H1 (cell line): Measurements from ENCODE around the gene PHF13. TPM values are rescaled to one million over a fixed set of nuclear protein-coding genes. Genes with fewer than 3 reads are reported as not detected.

ENCODE experiments used
- CTCF ChIA-PET: fragments of 300-600 bp; sonication (Branson Sonifier 250); formaldehyde crosslinking; loops from one replicate; lab custom pipeline; 2021; ENCODE audit not compliant: partially characterized antibody; lab: Charles Lee
- POLR2A ChIA-PET: fragments of 300-600 bp; sonication (Branson Sonifier 250); formaldehyde crosslinking; loops from one replicate; lab custom pipeline; 2021; ENCODE audit warnings: inconsistent platforms; ENCODE audit not compliant: partially characterized antibody; lab: Charles Lee
- DNase-seq, 2 experiments: peaks; one replicate each; pipeline versions ENCODE4 v3.0.0 to v3.0.0-alpha.2; 2010 to 2022; ENCODE audit warnings: low spot score in 2 of 2, low read depth in 1 of 2, mixed read lengths in 1 of 2
- FAIRE-seq: peaks from 2 replicates; lab custom pipeline; 2011; peaks lifted over from hg19 to GRCh38; lab: Jason Lieb, UNC
- H2AFZ ChIP-seq: 2 replicates; pipeline ENCODE4 v1.8.1; 2012; ENCODE audit warnings: low read length, inconsistent platforms
- H2AK5ac ChIP-seq: 2 replicates; pipeline ENCODE4 v1.6.1; 2013; ENCODE audit warnings: low read depth, low read length
- H2BK120ac ChIP-seq: replicated peaks from 2 replicates; pipeline ENCODE3; 2013; ENCODE audit warnings: low read depth, low read length, inconsistent platforms
- H2BK12ac ChIP-seq: 2 replicates; pipeline ENCODE4 v1.6.1; 2013; ENCODE audit warnings: low read depth, low read length
- H2BK15ac ChIP-seq: 2 replicates; pipeline ENCODE4 v1.6.1; 2013; ENCODE audit warnings: low read length
- H2BK20ac ChIP-seq: 2 replicates; pipeline ENCODE4 v1.6.1; 2013; ENCODE audit warnings: low read length
- H2BK5ac ChIP-seq: 2 replicates; pipeline ENCODE4 v1.6.1; 2013; ENCODE audit warnings: low read depth, low read length
- H3K14ac ChIP-seq: 2 replicates; pipeline ENCODE4 v1.6.1; 2013; ENCODE audit warnings: inconsistent platforms; ENCODE audit not compliant: insufficient read length
- H3K18ac ChIP-seq: 2 replicates; pipeline ENCODE4 v1.6.1; 2013; ENCODE audit warnings: low read length; ENCODE audit errors: extremely low read depth
- H3K23ac ChIP-seq: 2 replicates; pipeline ENCODE4 v1.6.1; 2013; ENCODE audit warnings: inconsistent platforms; ENCODE audit not compliant: insufficient read length
- H3K23me2 ChIP-seq: 2 replicates; pipeline ENCODE4 v1.6.1; 2013; ENCODE audit warnings: low read depth, low read length
- H3K27ac ChIP-seq: 2 replicates; pipeline ENCODE4 v1.6.1; 2011; ENCODE audit warnings: low read depth, low read length, inconsistent platforms
- H3K27me3 ChIP-seq, 4 experiments: replicated peaks in 1 of 4; 1 replicate in 1 of 4; 2 replicates in 3 of 4; pipeline versions ENCODE4 v1.6.1 to v1.8.1; 2011 to 2013; ENCODE audit warnings: low read length in 3 of 4, mild to moderate bottlenecking in 3 of 4, inconsistent platforms in 2 of 4, mixed read lengths in 2 of 4, moderate library complexity in 1 of 4; ENCODE audit not compliant: control insufficient read depth in 3 of 4, insufficient read depth in 3 of 4; ENCODE audit errors: extremely low read depth in 1 of 4
- H3K36me3 ChIP-seq, 4 experiments: 2 replicates each; pipeline versions ENCODE4 v1.6.1 to v1.8.1; 2011 to 2013; ENCODE audit warnings: mild to moderate bottlenecking in 4 of 4, low read length in 3 of 4, moderate library complexity in 2 of 4, control low read depth in 1 of 4, inconsistent platforms in 1 of 4; ENCODE audit not compliant: insufficient read depth in 4 of 4, control insufficient read depth in 2 of 4
- H3K4ac ChIP-seq: replicated peaks from 2 replicates; pipeline ENCODE3; 2013; ENCODE audit warnings: low read length, low read depth, mixed read lengths, inconsistent platforms; ENCODE audit not compliant: insufficient read length
- H3K4me1 ChIP-seq, 4 experiments: replicated peaks in 1 of 4; 1 replicate in 1 of 4; 2 replicates in 3 of 4; pipeline versions ENCODE4 v1.6.1 to v1.8.1; 2011 to 2013; ENCODE audit warnings: low read length in 3 of 4, inconsistent platforms in 2 of 4, mixed read lengths in 1 of 4; ENCODE audit not compliant: insufficient read depth in 4 of 4, control insufficient read depth in 3 of 4
- H3K4me2 ChIP-seq, 2 experiments: 2 replicates each; pipeline versions ENCODE4 v1.6.1 to v1.8.1; 2011 to 2013; ENCODE audit warnings: low read depth in 2 of 2, low read length in 2 of 2, control low read depth in 1 of 2, inconsistent platforms in 1 of 2, mild to moderate bottlenecking in 1 of 2; ENCODE audit not compliant: insufficient read depth in 1 of 2
- H3K4me3 ChIP-seq, 4 experiments: fragments of 200-600, 300-600 bp in 1 of 4; sonication (generic), shearing (Covaris generic), sonication (Bioruptor Twin) in 1 of 4; 2 replicates each; pipeline versions ENCODE4 v1.5.1 to v1.8.1; 2011 to 2016; ENCODE audit warnings: low read length in 4 of 4, low read depth in 3 of 4, control low read depth in 2 of 4, inconsistent platforms in 2 of 4, mild to moderate bottlenecking in 2 of 4, mixed read lengths in 1 of 4, moderate library complexity in 1 of 4; ENCODE audit not compliant: insufficient read depth in 2 of 4; ENCODE audit errors: extremely low read depth in 1 of 4
- H3K56ac ChIP-seq: replicated peaks from 2 replicates; pipeline ENCODE3; 2013; ENCODE audit warnings: low read depth, mild to moderate bottlenecking, mixed read lengths, low read length, inconsistent platforms; ENCODE audit not compliant: insufficient read length
- H3K79me1 ChIP-seq: 2 replicates; pipeline ENCODE4 v1.6.1; 2013; ENCODE audit warnings: low read depth, low read length, control low read depth
- H3K79me2 ChIP-seq, 2 experiments: 2 replicates each; pipeline versions ENCODE4 v1.6.1 to v1.8.1; 2012 to 2013; ENCODE audit warnings: low read length in 2 of 2, mild to moderate bottlenecking in 2 of 2, inconsistent platforms in 1 of 2; ENCODE audit not compliant: insufficient read depth in 2 of 2, control insufficient read depth in 1 of 2
- H3K9ac ChIP-seq, 4 experiments: replicated peaks in 1 of 4; 1 replicate in 1 of 4; 2 replicates in 3 of 4; pipeline versions ENCODE4 v1.6.1 to v1.8.1; 2011 to 2013; ENCODE audit warnings: low read depth in 3 of 4, low read length in 3 of 4, control low read depth in 2 of 4, mild to moderate bottlenecking in 2 of 4, moderate library complexity in 2 of 4, inconsistent platforms in 1 of 4; ENCODE audit errors: extremely low read depth in 1 of 4
- H3K9me3 ChIP-seq, 2 experiments: 2 replicates each; pipeline versions ENCODE4 v1.6.1 to v1.8.1; 2012 to 2013; ENCODE audit warnings: mild to moderate bottlenecking in 2 of 2, moderate library complexity in 2 of 2, control low read depth in 1 of 2, inconsistent platforms in 1 of 2, low read depth in 1 of 2, low read length in 1 of 2, mixed read lengths in 1 of 2; ENCODE audit not compliant: insufficient read depth in 2 of 2
- H4K20me1 ChIP-seq, 2 experiments: replicated peaks in 1 of 2; 2 replicates each; pipeline versions ENCODE3 to v1.8.1; 2011 to 2013; ENCODE audit warnings: inconsistent platforms in 2 of 2, low read length in 2 of 2, mild to moderate bottlenecking in 1 of 2; ENCODE audit not compliant: insufficient read depth in 2 of 2, control insufficient read depth in 1 of 2
- H4K5ac ChIP-seq: 2 replicates; pipeline ENCODE4 v1.6.1; 2013; ENCODE audit warnings: low read length, low read depth, mixed read lengths, inconsistent platforms; ENCODE audit not compliant: insufficient read length
- H4K8ac ChIP-seq: 2 replicates; pipeline ENCODE4 v1.8.0; 2013; ENCODE audit warnings: mild to moderate bottlenecking, moderate library complexity, low read length, inconsistent platforms; ENCODE audit not compliant: insufficient read depth; ENCODE audit errors: extremely low read depth
- H4K91ac ChIP-seq: replicated peaks from 2 replicates; pipeline ENCODE3; 2013; ENCODE audit warnings: low read length, mixed read lengths, inconsistent platforms; ENCODE audit not compliant: insufficient read length
- CBX8 ChIP-seq: fragments of 300-800, 300-1000 bp; sonication (generic); IDR thresholded peaks from 2 replicates; pipeline ENCODE4 v1.7.1; 2016; ENCODE audit warnings: low read depth, low read length, borderline replicate concordance
- SIN3A ChIP-seq, 2 experiments: IDR thresholded peaks in 1 of 2; conservative IDR thresholded peaks in 1 of 2; 2 replicates each; pipeline ENCODE4 v1.6.1; 2011 to 2012; ENCODE audit warnings: low read length in 2 of 2, improper control_type of control experiment in 1 of 2, low read depth in 1 of 2, mild to moderate bottlenecking in 1 of 2
- TAF7 ChIP-seq: optimal IDR thresholded peaks from 2 replicates; pipeline ENCODE3; 2011; ENCODE audit warnings: low read depth, mild to moderate bottlenecking, inconsistent platforms, low read length, moderate library complexity, borderline replicate concordance
- TCF12 ChIP-seq: IDR thresholded peaks from 2 replicates; pipeline ENCODE4 v1.6.1; 2011; ENCODE audit warnings: low read depth, mild to moderate bottlenecking, low read length
- whole genome bisulfite sequencing, 2 experiments: shearing (Covaris generic) in 1 of 2; methylation state at CpG; one replicate each; pipeline versions ENCODE4 v1.1.6 to v1.1.7; 2013 to 2015; ENCODE audit warnings: low lambda C conversion rate in 2 of 2, mixed read lengths in 2 of 2, inconsistent platforms in 1 of 2, low coverage in 1 of 2, missing lambda C conversion rate in 1 of 2; ENCODE audit not compliant: insufficient replicate concordance in 2 of 2, insufficient coverage in 1 of 2, insufficient read length in 1 of 2; ENCODE audit errors: extremely low coverage in 1 of 2, missing lambda C conversion rate in 1 of 2; 5-methylcytosine and 5-hydroxymethylcytosine counted together
- polyA plus RNA-seq, 7 experiments: library from polyadenylated mRNA; depleted of rRNA in 3 of 7; stranded (reverse) in 5 of 7; unstranded in 2 of 7; fragments of >200 nt in 5 of 7; fragments of 200-250 nt in 2 of 7; gene quantifications; 1 replicate in 5 of 7; 2 replicates in 1 of 7; 4 replicates in 1 of 7; pipeline versions ENCODE4 v1.2.1 to v1.2.3, GENCODE V29; 2011 to 2013; ENCODE audit warnings: missing spikeins in 2 of 7, mixed read lengths in 2 of 7
- total RNA-seq: library from RNA; stranded (reverse); fragmentation: NEBNext Ultra II Directional; extraction: Animal tissue kit (Norgen Biotek cat#: 25700); gene quantifications from 2 replicates; pipeline ENCODE4 v1.2.1, GENCODE V29; 2021

The PHF13 gene
- total and polyA plus RNA-seq, 2 of the 8 experiments (the other 6 are each of a cell fraction or from before 2014, with no cell fraction given), result 11.7 to 39.6 TPM

GRCh38 chr1:6622396-6623152 is 9.0 kb downstream of the PHF13 start:
- Histone ChIP-seq H4K8ac (no peak overlapping the region), H3K79me1 (peaks cover 2% of the 10 kb centered on the region; the same call in 1 of the 2 replicates), H2BK120ac (no peak overlapping the region), H3K23me2 (no peaks in the 10 kb centered on the region; the same call in 1 of the 2 replicates)
- no peak for TF ChIP-seq SIN3A (conservative IDR thresholded peaks at IDR 0.05 in 1 of 2, IDR thresholded peaks at IDR 0.05 in 1 of 2; ENCODE audit: low read depth in 1 of 2, low read length in 2 of 2)
- no peak for TF ChIP-seq CBX8
- no peak for TF ChIP-seq TAF7
- TF ChIP-seq TCF12, result no peak
- TF ChIP-seq, all 59 proteins: peak for 0
- Histone ChIP-seq H4K91ac (no peak overlapping the region), H3K9me3 (no peaks in the 10 kb centered on the region), H3K4me2 (no peak overlapping the region), H2AK5ac (no peak overlapping the region), H3K9ac (no peak overlapping the region), H3K4me3 (no peak overlapping the region), H3K23ac (no peak overlapping the region), H3K4ac (no peak overlapping the region), H2BK12ac (no peak overlapping the region), H3K79me2 (peaks cover 0 to 56% of the 10 kb centered on the region in 2 experiments; a peak in 3 of 4 replicates), H3K27me3 (no peaks in the 10 kb centered on the region), H3K36me3 (peaks cover 15 to 61% (median 34%) of the 10 kb centered on the region in 4 experiments), H3K27ac (no peak overlapping the region), H4K20me1 (peaks cover 16 to 17% of the 10 kb centered on the region in 2 experiments), H2BK5ac (no peak overlapping the region), H4K5ac (no peak overlapping the region), H2BK20ac (no peak overlapping the region), H3K14ac (no peak overlapping the region), H3K56ac (no peak overlapping the region), H3K18ac (no peak overlapping the region), H2BK15ac (no peak overlapping the region), H3K4me1 (0 out of 7 replicates have a peak, but pooled peaks cover 0 to 2% (median 0%) of the 10 kb centered on the region in 4 experiments), H2AFZ (no peak overlapping the region)
- POLR2A ChIA-PET, result interaction anchor here (0.7 to 14.3 kb wide), 5 partner anchors 9 to 23 kb away, joined by 3 to 175 read pairs (median 9); partner anchors contain the start of genes KLHL21 and PHF13
- CTCF ChIA-PET, result interaction anchor here (1.6 to 4.7 kb wide), 4 partner anchors 10 to 23 kb away, joined by 4 to 21 read pairs (median 9); no protein-coding TSS in a partner anchor
- WGBS, 2 experiments, result 86% methylated on average over 10 of the region's 10 CpGs; no CpG with 5 or more reads in 1 of the 2 experiments
- DNase-seq (no peak), FAIRE-seq (no peak)
